GM18868 (cell line): ENCODE data around the gene ZNF607.

Source experiments
- ATAC-seq: cut with Tn5 transposase; IDR thresholded peaks from one replicate; pipeline ENCODE4 v1.9.1; 2021; ENCODE audit warnings: mild to moderate bottlenecking, moderate library complexity; ENCODE audit not compliant: unreplicated experiment

The ZNF607 gene

GRCh38 chr19:37654118-37654517 is 65.4 kb downstream of the ZNF607 start:
- no peak for ATAC-seq
